IMR-90 (cell line): ENCODE measurements around the gene CDK11A.
"Not testable (repeated sequence)": the region's sequence is repeated elsewhere in the genome, so short reads cannot be mapped to it uniquely, and the experiment has no call there.

Experiments used
- POLR2A ChIP-seq: IDR thresholded peaks from 2 replicates; pipeline ENCODE4 v1.6.1; 2012; ENCODE audit warnings: mild to moderate bottlenecking, low read depth, low read length
- RAD21 ChIP-seq: IDR thresholded peaks from 2 replicates; pipeline ENCODE4 v1.6.1; 2012; ENCODE audit warnings: low read length, improper control_type of control experiment
- RCOR1 ChIP-seq: IDR thresholded peaks from 2 replicates; pipeline ENCODE4 v1.6.1; 2012; ENCODE audit warnings: mild to moderate bottlenecking, low read length, improper control_type of control experiment; ENCODE audit not compliant: insufficient replicate concordance

DNA sequence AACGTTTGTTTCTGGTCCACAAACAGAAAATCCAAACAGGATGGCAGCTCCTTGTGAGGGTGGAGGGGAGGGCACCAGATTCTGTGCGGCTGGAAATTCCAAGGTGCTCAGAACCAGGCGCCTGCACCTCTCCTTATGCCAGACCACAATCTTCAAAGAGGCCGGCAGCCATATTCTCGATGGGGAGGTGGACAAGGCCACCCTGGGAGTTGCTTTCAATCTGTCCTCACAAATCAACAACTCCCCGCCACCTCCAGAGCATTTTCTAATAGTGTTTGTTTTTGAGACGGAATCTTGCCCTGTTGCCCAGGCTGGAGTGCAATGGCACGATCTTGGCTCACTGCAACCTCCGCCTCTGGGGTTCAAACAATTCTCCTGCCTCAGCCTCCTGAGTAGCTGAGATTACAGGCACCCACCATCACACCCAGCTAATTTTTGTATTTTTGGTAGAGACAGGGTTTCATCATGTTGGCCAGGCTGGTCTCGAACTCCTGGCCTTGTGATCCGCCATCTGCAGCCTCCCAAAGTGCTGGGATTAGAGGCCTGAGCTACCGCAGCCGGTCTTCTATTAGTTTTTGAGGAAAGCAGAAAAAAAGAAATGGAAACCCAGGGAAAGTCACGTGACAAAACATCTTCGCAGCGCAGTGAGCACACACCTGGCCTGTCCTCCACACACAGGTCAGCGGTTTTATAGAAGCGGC, 5.1 kb upstream of the CDK11A start:
- not testable (repeated sequence) for TF ChIP-seq RCOR1, POLR2A, RAD21
